ENCODE data around the gene YOD1.

- TF ChIP-seq, protein P1, sequence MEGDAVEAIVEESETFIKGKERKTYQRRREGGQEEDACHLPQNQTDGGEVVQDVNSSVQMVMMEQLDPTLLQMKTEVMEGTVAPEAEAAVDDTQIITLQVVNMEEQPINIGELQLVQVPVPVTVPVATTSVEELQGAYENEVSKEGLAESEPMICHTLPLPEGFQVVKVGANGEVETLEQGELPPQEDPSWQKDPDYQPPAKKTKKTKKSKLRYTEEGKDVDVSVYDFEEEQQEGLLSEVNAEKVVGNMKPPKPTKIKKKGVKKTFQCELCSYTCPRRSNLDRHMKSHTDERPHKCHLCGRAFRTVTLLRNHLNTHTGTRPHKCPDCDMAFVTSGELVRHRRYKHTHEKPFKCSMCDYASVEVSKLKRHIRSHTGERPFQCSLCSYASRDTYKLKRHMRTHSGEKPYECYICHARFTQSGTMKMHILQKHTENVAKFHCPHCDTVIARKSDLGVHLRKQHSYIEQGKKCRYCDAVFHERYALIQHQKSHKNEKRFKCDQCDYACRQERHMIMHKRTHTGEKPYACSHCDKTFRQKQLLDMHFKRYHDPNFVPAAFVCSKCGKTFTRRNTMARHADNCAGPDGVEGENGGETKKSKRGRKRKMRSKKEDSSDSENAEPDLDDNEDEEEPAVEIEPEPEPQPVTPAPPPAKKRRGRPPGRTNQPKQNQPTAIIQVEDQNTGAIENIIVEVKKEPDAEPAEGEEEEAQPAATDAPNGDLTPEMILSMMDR (optimal IDR thresholded peaks at IDR 0.05 in 1 of 3, IDR thresholded peaks at IDR 0.05 in 1 of 3, conservative IDR thresholded peaks at IDR 0.05 in 1 of 3; ENCODE audit: extremely low read depth in 1 of 3, insufficient read depth in 2 of 3, low read length in 3 of 3) = no peak
- TF ChIP-seq EZH2 (IDR thresholded peaks at IDR 0.05; ENCODE audit: low read length) = no peak
These were observed 373 bp downstream of the YOD1 start for GRCh38 chr1:207050480-207051190.

Data from keratinocyte (primary cell).